Left ventricle myocardium inferior (tissue), 1 donor: ENCODE results near the gene WNT2B. TPM values are rescaled to one million over a fixed set of nuclear protein-coding genes. Genes with fewer than 3 reads are reported as not detected.

Experiments
- DNase-seq: peaks from one replicate; pipeline ENCODE4 v3.0.0-alpha.2; 2020
- H3K27ac ChIP-seq: fragments of 200-600 bp; replicated peaks from 2 replicates; pipeline ENCODE4 v1.8.0; 2021
- H3K27me3 ChIP-seq: fragments of 200-600 bp; 2 replicates; pipeline ENCODE4 v1.8.0; 2021; ENCODE audit warnings: low read depth
- H3K36me3 ChIP-seq: fragments of 200-600 bp; 2 replicates; pipeline ENCODE4 v1.8.0; 2021
- H3K4me1 ChIP-seq: fragments of 200-600 bp; 2 replicates; pipeline ENCODE4 v1.8.0; 2021
- H3K4me3 ChIP-seq: fragments of 200-600 bp; 2 replicates; pipeline ENCODE4 v1.8.0; 2021; ENCODE audit warnings: mild to moderate bottlenecking, moderate library complexity
- H3K9me3 ChIP-seq: fragments of 200-600 bp; replicated peaks from 2 replicates; pipeline ENCODE4 v1.8.0; 2021
- intact Hi-C: fragments of 100-400 bp; cut with micrococcal nuclease; formaldehyde crosslinking; loops from one replicate; pipeline ENCODE4 v1.11.0; 2022
- total RNA-seq: library from RNA; stranded (reverse); fragmentation: NEBNext Ultra II Directional; extraction: Animal tissue kit (Norgen Biotek cat#: 25700); gene quantifications from one replicate; pipeline ENCODE4 v1.2.1, GENCODE V29; 2021
- TF ChIP-seq, protein P1 (sequence below): fragments of 200-600 bp; IDR thresholded peaks from 2 replicates; pipeline ENCODE4 v1.8.0; 2021; ENCODE audit warnings: antibody characterized with exemption, mild to moderate bottlenecking, borderline replicate concordance
- donor health status: DM: no; HTN: yes; CAD: no; lungs with severe emphysema.

Gene WNT2B
- total RNA-seq, 1 donor from 2014 or later: 1.7 TPM

DNA sequence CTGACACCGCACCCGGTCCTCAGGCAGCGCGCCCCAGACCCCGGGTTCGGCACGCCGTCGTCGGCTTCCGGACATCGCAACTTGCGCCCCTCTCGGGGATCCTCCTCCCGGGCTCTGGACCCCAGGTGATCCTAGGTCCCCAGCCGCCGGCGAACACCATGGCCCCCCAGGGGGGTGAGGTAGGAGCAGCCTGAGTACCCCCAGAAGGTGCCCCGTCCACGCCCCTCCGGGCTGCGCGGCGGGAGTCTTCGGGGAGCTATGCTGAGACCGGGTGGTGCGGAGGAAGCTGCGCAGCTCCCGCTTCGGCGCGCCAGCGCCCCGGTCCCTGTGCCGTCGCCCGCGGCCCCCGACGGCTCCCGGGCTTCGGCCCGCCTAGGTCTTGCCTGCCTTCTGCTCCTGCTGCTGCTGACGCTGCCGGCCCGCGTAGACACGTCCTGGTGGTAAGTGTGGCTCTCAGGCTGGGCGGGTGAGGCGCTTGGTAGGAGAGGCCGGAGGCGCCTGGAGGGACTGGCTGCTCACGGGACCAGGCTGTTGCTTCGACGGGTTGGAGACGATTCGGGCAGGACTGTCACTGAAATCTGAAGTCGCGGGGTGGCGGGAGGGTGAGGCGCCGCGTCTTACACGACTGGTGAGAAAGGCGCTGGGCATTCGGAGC is 367 bp downstream of the WNT2B start:
- H3K4me3 ChIP-seq: peak overlapping the region; percentile 72
- TF ChIP-seq, protein P1, sequence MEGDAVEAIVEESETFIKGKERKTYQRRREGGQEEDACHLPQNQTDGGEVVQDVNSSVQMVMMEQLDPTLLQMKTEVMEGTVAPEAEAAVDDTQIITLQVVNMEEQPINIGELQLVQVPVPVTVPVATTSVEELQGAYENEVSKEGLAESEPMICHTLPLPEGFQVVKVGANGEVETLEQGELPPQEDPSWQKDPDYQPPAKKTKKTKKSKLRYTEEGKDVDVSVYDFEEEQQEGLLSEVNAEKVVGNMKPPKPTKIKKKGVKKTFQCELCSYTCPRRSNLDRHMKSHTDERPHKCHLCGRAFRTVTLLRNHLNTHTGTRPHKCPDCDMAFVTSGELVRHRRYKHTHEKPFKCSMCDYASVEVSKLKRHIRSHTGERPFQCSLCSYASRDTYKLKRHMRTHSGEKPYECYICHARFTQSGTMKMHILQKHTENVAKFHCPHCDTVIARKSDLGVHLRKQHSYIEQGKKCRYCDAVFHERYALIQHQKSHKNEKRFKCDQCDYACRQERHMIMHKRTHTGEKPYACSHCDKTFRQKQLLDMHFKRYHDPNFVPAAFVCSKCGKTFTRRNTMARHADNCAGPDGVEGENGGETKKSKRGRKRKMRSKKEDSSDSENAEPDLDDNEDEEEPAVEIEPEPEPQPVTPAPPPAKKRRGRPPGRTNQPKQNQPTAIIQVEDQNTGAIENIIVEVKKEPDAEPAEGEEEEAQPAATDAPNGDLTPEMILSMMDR: no peak
- no peak overlapping the region for H3K27ac ChIP-seq
- no peaks in the 10 kb centered on the region for H3K9me3 ChIP-seq
- DNase-seq: no peak
- peaks cover 28% of the 10 kb centered on the region for H3K27me3 ChIP-seq
- intact Hi-C loops: no loop called here
- no peaks in the 10 kb centered on the region for H3K36me3 ChIP-seq
- H3K4me1 ChIP-seq: peaks cover 21% of the 10 kb centered on the region

DNA sequence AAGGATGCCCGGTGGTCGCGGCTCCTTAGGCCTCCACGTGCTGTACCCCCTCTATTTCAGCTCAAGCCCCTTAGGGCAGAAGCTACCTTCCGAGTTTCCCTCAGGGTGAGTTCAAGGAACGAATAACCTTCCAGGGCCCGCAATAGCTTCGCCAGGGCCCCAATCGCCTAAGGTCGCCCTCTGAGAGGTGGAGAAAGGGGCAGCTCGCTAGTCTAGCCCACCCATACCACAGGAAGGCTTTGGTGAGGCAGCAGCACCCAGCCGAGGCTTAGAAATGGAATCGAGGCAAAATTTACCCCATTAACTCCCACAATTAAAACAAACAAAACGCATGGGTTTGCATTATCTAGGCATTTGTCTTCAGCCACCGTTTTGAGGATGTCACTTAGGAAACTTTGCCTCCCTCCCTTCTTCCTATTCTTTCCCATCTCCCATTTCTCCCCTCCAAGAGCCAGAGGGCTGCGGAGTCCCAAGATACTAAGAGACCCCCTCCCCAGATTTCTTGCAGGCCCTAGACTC is 954 bp downstream of the WNT2B start:
- no peak for DNase-seq
- TF ChIP-seq, protein P1: no peak
- H3K9me3 ChIP-seq: no peaks in the 10 kb centered on the region
- peaks cover 28% of the 10 kb centered on the region for H3K27me3 ChIP-seq
- intact Hi-C loops: no loop called here
- H3K4me1 ChIP-seq: peaks cover 21% of the 10 kb centered on the region
- no peaks in the 10 kb centered on the region for H3K36me3 ChIP-seq
- peak overlapping the region; percentile 72 for H3K4me3 ChIP-seq
- no peak overlapping the region for H3K27ac ChIP-seq

DNA sequence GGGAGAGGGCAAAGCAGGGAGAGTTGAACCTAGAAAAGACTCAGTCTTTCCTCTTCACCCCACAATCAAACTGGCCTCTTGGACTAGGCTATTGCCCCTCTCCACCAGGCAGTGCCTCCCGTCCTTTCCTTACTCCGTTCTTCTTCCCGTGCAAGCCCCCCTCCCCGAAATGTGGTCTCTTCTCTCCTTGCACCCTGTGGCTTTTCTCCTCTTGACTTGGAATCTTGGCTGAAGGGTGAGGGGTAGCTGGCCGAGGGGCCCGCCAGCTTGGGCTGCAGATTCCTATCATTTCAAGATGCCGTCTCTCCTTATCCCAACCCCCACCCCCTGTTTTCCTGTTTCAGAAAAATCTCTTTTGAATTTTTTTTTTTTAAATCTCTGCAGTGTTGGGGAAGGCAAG is 1.6 kb downstream of the WNT2B start:
- no peaks in the 10 kb centered on the region for H3K9me3 ChIP-seq
- H3K36me3 ChIP-seq: no peaks in the 10 kb centered on the region
- intact Hi-C loops: no loop called here
- H3K27me3 ChIP-seq: peaks cover 28% of the 10 kb centered on the region
- TF ChIP-seq, protein P1: no peak
- H3K4me1 ChIP-seq: peaks cover 26% of the 10 kb centered on the region
- H3K4me3 ChIP-seq: no peak overlapping the region
- DNase-seq: no peak
- H3K27ac ChIP-seq: no peak overlapping the region

DNA sequence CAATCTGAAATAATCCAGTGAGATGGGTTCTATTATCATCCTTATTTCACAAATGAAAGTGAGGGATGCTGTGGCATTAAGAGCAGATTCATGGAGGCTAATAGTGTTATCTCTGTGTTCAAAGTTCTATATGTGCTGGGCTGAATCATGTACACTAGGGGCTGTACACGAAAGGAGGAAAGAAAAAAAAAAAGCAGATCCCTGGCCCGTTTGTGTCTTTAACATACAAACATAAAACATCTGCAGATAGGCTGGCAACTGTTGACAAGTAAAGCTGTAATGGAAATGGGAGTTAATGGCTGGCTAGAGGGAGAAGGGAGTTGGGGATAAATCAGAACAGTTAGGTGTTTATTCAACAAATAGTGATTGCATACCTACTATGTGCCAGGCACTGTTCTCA is 3.1 kb downstream of the WNT2B start:
- H3K4me1 ChIP-seq: peaks cover 34% of the 10 kb centered on the region
- no peak for DNase-seq
- intact Hi-C loops: no loop called here

DNA sequence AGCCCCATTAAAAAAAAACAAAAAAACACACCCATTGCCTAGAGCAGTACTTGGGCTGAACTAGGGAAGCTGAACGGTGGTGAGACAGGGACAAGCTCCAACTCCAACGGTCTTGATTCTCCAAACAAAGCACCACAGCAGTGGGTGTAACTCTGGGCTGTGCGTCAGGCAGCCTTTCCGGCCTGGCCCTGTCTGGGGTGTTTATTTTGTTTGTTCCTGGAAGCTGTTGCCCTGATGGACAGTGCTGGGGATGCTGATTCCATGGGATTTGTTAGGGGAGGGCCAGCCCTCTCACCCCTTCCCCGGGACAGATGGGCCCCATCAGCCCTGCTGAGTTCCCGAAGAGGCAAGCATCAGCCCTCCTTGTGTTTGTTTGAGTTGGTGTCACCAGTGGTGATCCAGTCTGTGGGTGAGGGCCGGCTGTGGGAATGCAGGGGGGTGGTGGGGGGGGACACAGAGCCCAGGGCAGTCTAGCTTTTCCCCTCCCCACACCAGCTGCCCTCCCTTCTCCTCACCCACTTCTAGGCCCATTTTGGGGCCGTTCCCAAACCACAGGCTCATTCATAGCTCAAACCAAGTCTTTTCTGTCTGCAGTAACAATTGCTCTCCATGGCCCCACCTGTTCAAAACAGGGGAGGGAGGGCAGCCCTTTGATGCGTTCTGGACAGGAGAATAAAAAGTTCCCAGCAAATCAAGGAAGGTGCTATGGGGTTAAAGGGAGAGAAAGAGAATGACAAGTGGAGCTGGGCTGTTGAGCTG is 4.5 kb downstream of the WNT2B start:
- intact Hi-C loops: no loop called here
- H3K27ac ChIP-seq: no peak overlapping the region
- peaks cover 15% of the 10 kb centered on the region for H3K27me3 ChIP-seq
- H3K36me3 ChIP-seq: peaks cover 5% of the 10 kb centered on the region
- peaks cover 36% of the 10 kb centered on the region for H3K4me1 ChIP-seq
- no peaks in the 10 kb centered on the region for H3K9me3 ChIP-seq
- TF ChIP-seq, protein P1: no peak
- no peak for DNase-seq
- H3K4me3 ChIP-seq: no peak overlapping the region

More for the DNA sequence above, 3.1 kb downstream of the WNT2B start:
- TF ChIP-seq, protein P1: no peak
- Histone ChIP-seq H3K36me3 (no peaks in the 10 kb centered on the region), H3K27me3 (peaks cover 28% of the 10 kb centered on the region), H3K4me3 (no peak overlapping the region), H3K9me3 (no peaks in the 10 kb centered on the region), H3K27ac (no peak overlapping the region)
